Nucleus accumbens (tissue), 56 donors: ENCODE results near the gene CREG2.
"Not testable (repeated sequence)": the region's sequence is repeated elsewhere in the genome, so short reads cannot be mapped to it uniquely, and the experiment has no call there.

ENCODE experiments used
- DNase-seq, 56 donors: peaks; one replicate each; lab custom pipeline; 2025; lab: John Stamatoyannopoulos, UW

CREG2 gene

GRCh38 chr2:101351207-101351606 is 36.1 kb downstream of the CREG2 start:
- DNase-seq, result no peak

DNA sequence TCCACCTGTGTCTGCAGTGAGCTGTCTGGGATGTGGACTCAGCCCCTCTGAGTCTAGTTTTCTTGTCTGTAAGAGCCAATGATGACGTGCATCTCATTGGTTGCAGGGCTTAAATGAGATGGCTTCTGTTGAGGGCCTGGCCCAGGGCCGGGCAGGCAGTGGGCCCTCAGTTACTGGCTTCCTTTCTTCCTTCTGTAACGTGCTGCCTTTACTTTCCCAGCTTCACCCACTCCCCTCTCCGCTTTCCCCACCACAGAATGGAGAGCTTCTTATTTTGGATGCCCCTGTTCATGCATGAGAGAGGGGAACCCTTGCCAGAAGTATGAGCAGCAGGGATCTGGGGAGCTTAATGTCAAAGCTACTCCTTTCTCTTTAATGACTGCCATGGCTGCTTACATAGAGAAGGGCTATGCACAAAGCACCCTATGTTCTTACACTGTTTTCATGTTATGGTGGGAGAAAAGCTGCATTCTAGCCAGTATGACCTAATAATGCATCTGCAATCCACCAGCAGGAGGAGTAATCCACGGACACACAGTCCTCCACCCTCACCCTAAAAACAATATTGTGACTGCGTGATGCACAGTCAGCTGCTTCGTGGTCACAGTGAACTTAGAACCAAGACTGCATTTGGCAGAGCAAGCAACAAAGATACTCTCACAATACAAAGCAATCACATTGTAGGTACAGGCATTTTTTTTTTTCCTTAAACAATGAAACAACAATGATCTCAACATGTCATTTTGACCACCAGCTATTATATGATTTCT is 37.2 kb downstream of the CREG2 start:
- DNase-seq, result peak in 34 of 56 donors; percentile 7 to 73 (median 42)

GRCh38 chr2:101348883-101349282 is 38.4 kb downstream of the CREG2 start:
- DNase-seq, result no peak

GRCh38 chr2:101346909-101347308 is 40.4 kb downstream of the CREG2 start:
- no peak for DNase-seq

GRCh38 chr2:101344137-101344536 is 43.2 kb downstream of the CREG2 start:
- peak in 24 of 56 donors; percentile 12 to 49 (median 28) for DNase-seq

DNA sequence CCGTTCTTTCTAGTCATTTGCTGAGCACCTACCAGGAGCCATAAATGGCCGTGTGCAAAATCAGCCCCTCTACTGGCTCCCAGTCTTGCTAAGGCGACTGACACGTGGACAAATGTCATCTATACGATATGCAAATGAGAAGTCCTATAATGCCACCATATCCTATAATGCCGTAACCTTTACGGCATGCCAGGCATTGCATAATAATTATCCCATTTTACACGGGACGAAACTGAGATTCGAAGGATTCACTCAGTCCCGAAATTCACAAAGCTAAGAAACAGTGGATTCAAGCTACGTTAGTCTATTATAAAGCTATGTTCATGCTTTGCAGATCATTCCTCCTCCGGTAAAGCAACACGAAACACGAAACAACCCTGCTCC is 44.7 kb downstream of the CREG2 start:
- DNase-seq, result no peak

DNA sequence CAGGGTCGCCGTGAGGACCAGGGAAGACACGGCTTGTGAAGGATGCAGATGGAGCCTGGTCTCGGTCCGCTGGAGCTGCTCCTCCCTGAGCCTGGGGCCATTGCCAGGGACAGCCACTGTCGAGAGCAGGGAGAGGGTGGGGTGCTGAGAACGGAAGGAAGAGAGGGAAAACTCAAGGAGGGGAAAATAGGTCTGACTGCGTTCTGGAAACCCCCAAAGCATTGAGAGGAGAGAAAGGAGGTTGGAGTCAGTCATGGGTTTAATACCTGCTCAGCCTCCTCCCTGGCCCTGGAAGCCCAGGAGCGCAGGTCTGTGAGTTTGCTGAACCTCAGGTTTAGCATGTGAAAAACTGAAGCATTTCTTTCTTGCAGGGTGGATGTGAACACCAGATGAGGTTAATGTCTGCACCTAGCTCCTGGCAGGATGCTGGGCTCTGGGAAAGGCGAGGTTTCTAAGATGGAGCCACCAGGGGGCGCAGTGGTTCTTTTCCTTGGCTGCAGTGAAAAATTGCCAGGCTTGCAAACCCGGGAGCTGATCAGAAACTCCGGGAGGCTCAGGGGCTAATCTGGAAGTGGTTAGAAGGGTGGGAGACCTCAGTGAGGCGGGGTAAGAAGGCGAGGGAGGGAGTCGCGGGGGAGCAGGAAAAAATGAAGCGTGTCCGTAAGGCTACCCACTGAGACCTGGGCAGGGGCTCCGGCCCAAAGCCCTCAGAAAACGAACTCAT is 45.2 kb downstream of the CREG2 start:
- peak in 49 of 56 donors; percentile 14 to 89 (median 58) for DNase-seq

DNA sequence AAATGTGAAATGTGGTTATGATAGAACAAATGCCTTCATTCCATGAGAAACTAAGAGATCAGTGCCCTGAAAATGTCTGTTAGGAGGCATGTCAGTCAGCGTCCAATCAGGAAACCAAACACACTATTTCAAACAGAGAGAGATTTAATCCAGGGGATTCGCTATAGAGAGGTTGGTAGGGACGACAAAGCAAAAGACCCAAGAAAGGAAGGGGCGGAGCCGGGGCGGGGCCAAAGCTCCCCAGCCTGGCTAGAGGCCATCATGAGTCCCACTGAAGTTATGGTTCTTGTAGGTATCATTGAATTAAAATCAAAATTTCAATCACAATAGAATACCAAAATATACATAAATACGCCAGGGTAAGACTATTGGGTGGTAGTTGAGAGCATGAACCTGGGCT is 45.9 kb downstream of the CREG2 start:
- DNase-seq, result no peak

- DNase-seq, result no peak
Measured at GRCh38 chr2:101340141-101340551, 47.2 kb downstream of the CREG2 start.

DNA sequence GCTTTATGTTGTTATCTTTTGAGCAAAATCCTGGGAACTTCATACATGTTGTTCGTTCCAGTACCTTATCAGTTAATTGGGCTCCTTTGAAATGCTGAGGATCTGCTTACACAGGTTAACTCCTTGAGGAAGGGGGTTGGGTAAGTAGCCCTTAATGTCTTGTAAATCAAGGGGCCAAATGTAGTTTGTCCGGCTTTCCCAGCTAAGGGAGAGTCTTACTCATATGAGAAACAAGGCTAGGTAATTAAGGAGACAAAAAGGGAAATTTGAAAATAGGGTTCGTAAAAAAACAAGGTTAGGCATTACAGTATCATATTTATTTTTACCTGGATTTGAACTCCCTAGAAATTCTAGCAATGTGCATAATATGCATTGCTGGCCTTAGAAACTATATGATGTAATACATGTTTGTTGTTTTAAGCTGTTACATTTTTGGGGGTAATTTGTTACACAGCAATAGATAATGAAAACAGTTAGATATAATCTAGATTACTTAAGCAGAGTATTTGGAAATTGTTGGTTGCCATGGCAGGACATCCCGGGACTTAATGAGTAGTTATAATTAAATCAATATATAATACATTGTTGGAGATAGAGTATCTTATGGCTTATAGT is 47.9 kb downstream of the CREG2 start:
- DNase-seq, result no peak

GRCh38 chr2:101337877-101338276 is 49.4 kb downstream of the CREG2 start:
- no peak for DNase-seq

GRCh38 chr2:101332885-101333766 is 54.2 kb downstream of the CREG2 start:
- DNase-seq, result no peak

GRCh38 chr2:101331202-101331601 is 56.1 kb downstream of the CREG2 start:
- DNase-seq, result no peak

- DNase-seq, result peak in 47 of 56 donors; percentile 11 to 83 (median 63)
Measured at GRCh38 chr2:101330253-101330933, 56.9 kb downstream of the CREG2 start.

- DNase-seq, result no peak
Measured at GRCh38 chr2:101329026-101329425, 58.3 kb downstream of the CREG2 start.

DNA sequence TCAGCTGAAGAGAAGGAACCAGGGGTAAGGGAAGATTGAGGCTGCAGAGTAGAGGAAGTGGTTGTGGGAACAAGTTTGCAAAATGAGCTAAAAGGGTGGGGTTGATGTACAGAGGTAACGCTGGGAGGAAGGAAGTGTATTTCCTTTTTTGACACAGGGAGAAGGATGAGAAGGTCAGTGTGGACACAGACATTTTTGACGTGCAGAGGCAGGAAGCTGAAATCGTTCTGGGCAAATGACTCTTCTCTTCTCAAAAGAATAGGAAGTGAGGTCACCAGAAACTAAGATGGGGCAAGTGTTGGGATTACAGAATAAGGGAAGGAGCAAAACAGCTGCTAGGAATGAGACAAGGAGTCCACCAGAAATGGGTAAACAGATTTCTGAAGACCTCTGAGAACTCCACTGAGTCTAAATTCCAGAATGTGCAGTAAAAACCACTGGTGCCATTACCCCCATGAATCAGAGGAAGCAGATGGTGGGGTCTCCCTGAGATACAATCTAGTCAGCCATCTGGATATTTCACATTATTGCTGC is 58.8 kb downstream of the CREG2 start:
- DNase-seq, result no peak

DNA sequence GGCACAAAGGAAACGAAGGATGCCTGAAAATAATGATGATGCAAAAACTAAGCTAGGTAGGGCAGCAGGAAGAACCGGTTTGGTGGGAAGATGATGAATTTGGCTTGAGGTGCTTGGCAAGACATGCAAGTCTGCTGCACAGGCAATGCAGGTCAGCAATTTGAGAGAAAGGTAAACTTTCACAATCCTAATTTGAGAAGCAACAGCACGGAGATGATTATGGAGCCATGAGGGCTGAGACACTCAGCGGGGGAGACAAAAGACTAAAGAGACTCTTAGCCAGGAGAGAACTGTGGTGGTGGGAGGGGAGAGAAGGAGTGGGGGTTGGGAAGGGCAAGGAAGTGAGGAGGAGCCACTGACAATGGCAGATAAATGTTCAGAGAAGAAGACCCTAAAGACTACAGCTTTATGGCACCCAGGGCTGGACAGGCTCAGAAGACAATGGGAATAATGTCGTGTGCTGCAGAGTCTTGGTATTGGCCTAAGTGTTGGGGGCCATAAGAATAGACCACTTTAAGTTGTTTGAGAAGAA is 59.4 kb downstream of the CREG2 start:
- no peak for DNase-seq

DNA sequence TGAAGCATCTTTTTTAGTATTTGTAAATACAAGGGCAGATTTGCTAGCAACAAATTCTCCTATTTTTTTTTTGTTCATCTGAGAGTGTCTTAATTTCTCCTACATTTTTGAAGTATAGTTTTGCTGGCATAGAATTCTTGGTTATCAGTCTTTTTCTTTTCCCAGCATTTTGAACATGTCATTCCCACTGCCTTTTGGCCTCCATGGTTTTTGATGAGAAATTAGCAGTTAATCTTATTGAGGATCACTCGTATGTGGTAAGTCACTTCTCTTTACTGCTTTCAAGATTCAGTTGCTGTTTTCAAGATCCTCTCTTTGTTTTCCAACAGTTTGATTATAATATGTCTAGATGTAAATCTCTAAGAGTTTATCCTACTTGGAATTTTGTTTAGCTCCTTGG is 61.9 kb downstream of the CREG2 start:
- DNase-seq, result no peak

DNA sequence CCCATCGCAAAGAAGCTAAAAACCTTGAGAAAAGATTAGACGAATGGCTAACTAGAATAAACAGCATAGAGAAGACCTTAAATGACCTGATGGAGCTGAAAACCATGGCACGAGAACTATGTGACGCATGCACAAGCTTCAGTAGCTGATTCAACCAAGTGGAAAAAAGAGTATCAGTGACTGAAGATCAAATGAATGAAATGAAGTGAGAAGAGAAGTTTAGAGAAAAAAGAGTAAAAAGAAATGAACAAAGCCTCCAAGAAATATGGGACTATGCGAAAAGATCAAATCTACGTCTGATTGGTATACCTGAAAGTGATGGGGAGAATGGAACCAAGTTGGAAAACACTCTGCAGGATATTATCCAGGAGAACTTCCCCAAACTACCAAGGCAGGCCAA is 70.7 kb downstream of the CREG2 start:
- not testable (repeated sequence) for DNase-seq

GRCh38 chr2:101311696-101312017 is 75.6 kb downstream of the CREG2 start:
- no peak for DNase-seq
